Stimulated activated effector memory CD8-positive, alpha-beta T cell treated with anti-CD3 and anti-CD28 coated beads, Interleukin-12 subunit alpha, Interleukin-12 subunit beta, amount 100 ng/mL, for 72 hours (primary cell): ENCODE results near the gene VCY1B.
"Not testable (repeated sequence)": the region's sequence is repeated elsewhere in the genome, so short reads cannot be mapped to it uniquely, and the experiment has no call there.

Experiments
- ATAC-seq: fragments of 150-1000 bp; cut with Tn5 transposase; 2 replicates; pipeline ENCODE4 v1.10.0; 2021
- DNase-seq, 2 donors: peaks; one replicate each; pipeline ENCODE4 v3.0.0; 2021 to 2022; ENCODE audit warnings: low spot score in 2 of 2
- H3K27ac Mint-ChIP-seq: one replicate; pipeline ENCODE4 v1.8.0; 2022; ENCODE audit warnings: mild to moderate bottlenecking, mixed read lengths
- H3K36me3 Mint-ChIP-seq: one replicate; pipeline ENCODE4 v1.8.0; 2022; ENCODE audit warnings: mild to moderate bottlenecking, mixed read lengths
- H3K4me1 Mint-ChIP-seq: one replicate; pipeline ENCODE4 v1.8.0; 2022; ENCODE audit warnings: mixed read lengths
- H3K4me3 Mint-ChIP-seq: one replicate; pipeline ENCODE4 v1.8.0; 2022; ENCODE audit warnings: mild to moderate bottlenecking, mixed read lengths
- H3K9me3 Mint-ChIP-seq: one replicate; pipeline ENCODE4 v1.8.0; 2022; ENCODE audit warnings: mixed read lengths

The VCY1B gene

GRCh38 chrY:14055927-14056326 is at the start of gene VCY1B:
Gene VCY1B (plus strand): TSS chrY:14056227. CDS start chrY:14056290, 63 bp downstream.
- not testable (repeated sequence) for H3K9me3 Mint-ChIP-seq, H3K4me1 Mint-ChIP-seq, H3K36me3 Mint-ChIP-seq

GRCh38 chrY:14011916-14012315 is 44.1 kb upstream of the VCY1B start:
- not testable (repeated sequence) for H3K4me3 Mint-ChIP-seq, DNase-seq, H3K36me3 Mint-ChIP-seq, H3K27ac Mint-ChIP-seq, H3K9me3 Mint-ChIP-seq, ATAC-seq, H3K4me1 Mint-ChIP-seq

More at GRCh38 chrY:14055927-14056326, at the start of gene VCY1B:
- H3K27ac Mint-ChIP-seq, ATAC-seq, H3K4me3 Mint-ChIP-seq, DNase-seq: not testable (repeated sequence)

- not testable (repeated sequence) for H3K4me3 Mint-ChIP-seq, H3K4me1 Mint-ChIP-seq, H3K36me3 Mint-ChIP-seq
Measured at GRCh38 chrY:14030395-14030794, 25.6 kb upstream of the VCY1B start.

GRCh38 chrY:14085877-14086276 is 29.9 kb downstream of the VCY1B start:
- no peaks in the 10 kb centered on the region for H3K36me3 Mint-ChIP-seq
- no peaks in the 10 kb centered on the region for H3K4me1 Mint-ChIP-seq
- no peak overlapping the region for H3K27ac Mint-ChIP-seq
- no peaks in the 10 kb centered on the region for H3K9me3 Mint-ChIP-seq
- ATAC-seq (no peak), DNase-seq (no peak)
- H3K4me3 Mint-ChIP-seq: no peak overlapping the region

More at GRCh38 chrY:14030395-14030794, 25.6 kb upstream of the VCY1B start:
- not testable (repeated sequence) for H3K27ac Mint-ChIP-seq, DNase-seq, H3K9me3 Mint-ChIP-seq, ATAC-seq
